Measurements from ENCODE around the gene CPNE7.

Gene CPNE7

GRCh38 chr16:89600956-89601355 lies 25.4 kb downstream of the CPNE7 start:
- DNase-seq (ENCODE audit: low spot score), result no peak
- TF ChIP-seq CTCF (IDR thresholded peaks at IDR 0.05; ENCODE audit: borderline replicate concordance, control extremely low read depth, extremely low read depth, insufficient read depth, missing control alignments), result no peak
- in situ Hi-C loops (cut with MboI; ENCODE audit: low sequenced_read_pairs, unreplicated experiment), result no loop called here

- in situ Hi-C loops (cut with MboI; ENCODE audit: low sequenced_read_pairs, unreplicated experiment), result no loop called here
- no peak for TF ChIP-seq CTCF (IDR thresholded peaks at IDR 0.05; ENCODE audit: borderline replicate concordance, control extremely low read depth, extremely low read depth, insufficient read depth, missing control alignments)
Measured at GRCh38 chr16:89601906-89602272, 26.3 kb downstream of the CPNE7 start.

GRCh38 chr16:89602273-89602951 lies 26.9 kb downstream of the CPNE7 start:
- DNase-seq (ENCODE audit: low spot score), result peak; percentile 78
- no peak for TF ChIP-seq CTCF (IDR thresholded peaks at IDR 0.05; ENCODE audit: borderline replicate concordance, control extremely low read depth, extremely low read depth, insufficient read depth, missing control alignments)
- in situ Hi-C loops (cut with MboI; ENCODE audit: low sequenced_read_pairs, unreplicated experiment), result no loop called here

More at GRCh38 chr16:89601906-89602272, 26.3 kb downstream of the CPNE7 start:
- no peak for DNase-seq (ENCODE audit: low spot score)

- no peak for DNase-seq (ENCODE audit: low spot score)
- no peak for TF ChIP-seq CTCF (IDR thresholded peaks at IDR 0.05; ENCODE audit: borderline replicate concordance, control extremely low read depth, extremely low read depth, insufficient read depth, missing control alignments)
- in situ Hi-C loops (cut with MboI; ENCODE audit: low sequenced_read_pairs, unreplicated experiment), result no loop called here
Measured at GRCh38 chr16:89602952-89603590, 27.5 kb downstream of the CPNE7 start.

DNA sequence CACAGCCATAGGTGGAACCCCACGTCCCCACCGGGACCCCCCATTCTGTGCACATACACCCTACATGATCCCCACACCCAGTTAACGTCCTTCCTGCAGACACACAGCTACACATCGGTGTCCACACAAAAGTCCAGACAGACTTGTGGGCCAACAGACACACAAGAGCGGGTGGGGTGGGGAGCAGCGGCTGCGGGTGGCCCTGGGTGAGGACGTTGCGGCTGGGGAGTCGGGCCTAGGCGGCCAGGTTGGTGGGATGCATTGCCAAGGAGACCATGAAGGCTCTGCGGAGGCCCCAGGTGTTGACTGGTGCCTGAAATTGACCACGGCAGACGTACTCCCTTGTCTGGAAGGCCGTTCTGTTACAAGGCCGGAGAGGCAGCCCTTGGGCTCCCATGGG lies 29.2 kb downstream of the CPNE7 start:
- no peak for DNase-seq (ENCODE audit: low spot score)
- in situ Hi-C loops (cut with MboI; ENCODE audit: low sequenced_read_pairs, unreplicated experiment), result no loop called here
- TF ChIP-seq CTCF (IDR thresholded peaks at IDR 0.05; ENCODE audit: borderline replicate concordance, control extremely low read depth, extremely low read depth, insufficient read depth, missing control alignments), result no peak

DNA sequence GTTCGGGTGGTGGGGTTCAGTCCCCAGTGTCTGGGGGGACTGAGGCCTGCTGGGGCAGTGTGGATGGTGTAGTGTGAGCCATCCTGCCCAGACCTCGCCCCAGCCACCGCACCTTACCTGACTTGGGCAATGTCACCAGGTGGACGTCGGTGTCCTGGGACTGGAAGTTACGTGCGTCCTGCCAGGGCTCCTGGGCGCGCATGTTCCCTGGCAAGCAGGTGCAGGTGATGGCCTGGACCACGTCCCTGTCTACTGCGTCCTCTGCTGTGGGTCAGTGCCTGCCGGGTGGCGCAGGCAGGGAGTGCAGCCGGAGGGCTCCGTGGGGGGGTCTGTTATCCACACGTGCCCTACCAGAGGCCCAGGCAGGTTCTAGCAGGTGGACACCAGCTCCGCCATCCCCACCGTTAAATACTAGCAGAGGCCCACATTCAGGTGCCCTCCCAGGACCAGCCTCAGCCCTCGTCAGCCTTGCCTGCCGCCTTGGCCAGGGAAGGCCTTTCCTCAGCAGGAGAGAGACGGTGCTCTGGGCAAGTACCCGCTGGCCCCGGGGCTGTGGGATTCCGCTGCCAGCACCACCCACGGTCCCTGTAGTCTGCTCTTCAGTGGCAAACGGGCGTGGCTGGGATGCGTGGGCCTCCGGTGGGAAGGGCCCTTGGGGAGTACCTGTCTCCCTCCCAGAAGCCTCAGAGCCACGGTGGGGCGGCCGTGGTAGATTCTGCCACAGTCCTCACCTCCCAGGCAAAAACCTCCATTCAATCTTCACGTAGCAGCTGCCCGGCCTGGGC lies 29.8 kb downstream of the CPNE7 start:
- TF ChIP-seq CTCF (IDR thresholded peaks at IDR 0.05; ENCODE audit: borderline replicate concordance, control extremely low read depth, extremely low read depth, insufficient read depth, missing control alignments), result no peak
- in situ Hi-C loops (cut with MboI; ENCODE audit: low sequenced_read_pairs, unreplicated experiment), result no loop called here
- DNase-seq (ENCODE audit: low spot score), result no peak
